PC-3 (cell line): ENCODE results near the gene ERMARD. TPM values are rescaled to one million over a fixed set of nuclear protein-coding genes. Genes with fewer than 3 reads are reported as not detected.

Source experiments
- ATAC-seq: fragments of 200-7000 bp; cut with Tn5 transposase; 2 replicates; pipeline ENCODE4 v1.9.1; 2020; ENCODE audit warnings: mild to moderate bottlenecking, moderate library complexity
- BruUV-seq: library from RNA; stranded (reverse); fragments of 400-500 nt; replicated peaks from 2 replicates; lab custom pipeline; 2021; lab: Mats Ljungman, UMichigan
- CTCF ChIA-PET: fragments of 300-600 bp; sonication (Branson Sonifier 250); formaldehyde crosslinking; loops from one replicate; lab custom pipeline; 2022; ENCODE audit warnings: antibody characterized with exemption; lab: Charles Lee
- POLR2A ChIA-PET: fragments of 300-600 bp; sonication (Branson Sonifier 250); formaldehyde crosslinking; loops from one replicate; lab custom pipeline; 2022; ENCODE audit warnings: antibody characterized with exemption; ENCODE audit not compliant: unreplicated experiment; lab: Charles Lee
- DNase-seq: peaks from one replicate; pipeline ENCODE4 v3.0.0-alpha.2; 2015
- H2AFZ ChIP-seq: fragments of 300-600 bp; sonication (generic); 2 replicates; pipeline ENCODE4 v1.6.0; 2016; ENCODE audit warnings: antibody characterized with exemption, low read length
- H3F3A ChIP-seq: fragments of 300-600 bp; sonication (generic); one replicate; pipeline ENCODE4 v1.6.0; 2017; ENCODE audit warnings: antibody characterized with exemption, low read length, control low read depth, mild to moderate bottlenecking; ENCODE audit not compliant: unreplicated experiment
- H3K27ac ChIP-seq: fragments of 300-600 bp; sonication (generic); 2 replicates; pipeline ENCODE4 v1.5.1; 2016; ENCODE audit warnings: mild to moderate bottlenecking, low read length
- H3K27me3 ChIP-seq: fragments of 300-600 bp; sonication (generic); 2 replicates; pipeline ENCODE4 v1.6.1; 2016; ENCODE audit warnings: low read length, mixed read lengths
- H3K36me3 ChIP-seq: fragments of 300-600 bp; sonication (generic); 2 replicates; pipeline ENCODE4 v1.6.1; 2016; ENCODE audit warnings: low read depth, mixed run types, low read length, mixed read lengths
- H3K4me1 ChIP-seq: fragments of 300-600 bp; sonication (generic); 2 replicates; pipeline ENCODE4 v1.5.1; 2016; ENCODE audit warnings: low read length; ENCODE audit not compliant: insufficient read depth
- H3K4me2 ChIP-seq: fragments of 300-600 bp; sonication (generic); 2 replicates; pipeline ENCODE4 v1.6.0; 2016; ENCODE audit warnings: low read length
- H3K4me3 ChIP-seq: fragments of 300-600 bp; sonication (generic); 2 replicates; pipeline ENCODE4 v1.5.1; 2016; ENCODE audit warnings: mild to moderate bottlenecking, low read length, mixed read lengths
- H3K79me2 ChIP-seq: fragments of 300-600 bp; sonication (generic); 2 replicates; pipeline ENCODE4 v1.6.1; 2017; ENCODE audit warnings: low read length, mixed read lengths
- H3K9ac ChIP-seq: fragments of 300-600 bp; sonication (generic); 2 replicates; pipeline ENCODE4 v1.6.0; 2016; ENCODE audit warnings: mild to moderate bottlenecking, low read length
- H3K9me2 ChIP-seq: fragments of 300-600 bp; sonication (generic); replicated peaks from 2 replicates; pipeline ENCODE4 v1.6.1; 2016; ENCODE audit warnings: mixed run types, low read length, mixed read lengths
- H3K9me3 ChIP-seq: fragments of 300-600 bp; sonication (generic); 2 replicates; pipeline ENCODE4 v1.6.1; 2016; ENCODE audit warnings: low read length, mixed read lengths
- H4K20me1 ChIP-seq: fragments of 300-600 bp; sonication (generic); 2 replicates; pipeline ENCODE4 v1.6.1; 2016; ENCODE audit warnings: low read length, mixed read lengths
- EZH2 ChIP-seq: fragments of 300-600 bp; sonication (generic); IDR thresholded peaks from one replicate; pipeline ENCODE4 v1.6.1; 2017; ENCODE audit warnings: antibody characterized with exemption, mild to moderate bottlenecking, low read length; ENCODE audit not compliant: unreplicated experiment
- EZH2phosphoT487 ChIP-seq: fragments of 300-600 bp; sonication (generic); IDR thresholded peaks from 2 replicates; pipeline ENCODE4 v1.6.1; 2018; ENCODE audit warnings: mild to moderate bottlenecking, antibody characterized with exemption, low read length, borderline replicate concordance
- intact Hi-C: fragments of 100-400 bp; cut with micrococcal nuclease; formaldehyde crosslinking; loops from 2 replicates; pipeline ENCODE4 v1.9.0; 2023
- total RNA-seq: library from RNA; depleted of rRNA; stranded (reverse); fragments of >200 nt; gene quantifications from 2 replicates; pipeline ENCODE4 v1.2.3, GENCODE V29; 2014
- TF ChIP-seq, protein P1 (sequence below): fragments of 300-600 bp; sonication (generic); conservative IDR thresholded peaks from 2 replicates; pipeline ENCODE4 v1.5.1; 2017; ENCODE audit warnings: antibody characterized with exemption, low read depth, mild to moderate bottlenecking, low read length

ERMARD gene
- total RNA-seq, 1 experiment from 2014 or later, result 16.3 TPM

GRCh38 chr6:169824021-169824420 is 72.6 kb downstream of the ERMARD start:
- Histone ChIP-seq H3K79me2 (no peaks in the 10 kb centered on the region), H3K4me1 (no peaks in the 10 kb centered on the region), H3K9me2 (no peaks in the 10 kb centered on the region), H3K9me3 (no peaks in the 10 kb centered on the region), H3K9ac (no peak overlapping the region), H3K27ac (no peak overlapping the region), H3F3A (no peaks in the 10 kb centered on the region), H3K36me3 (no peaks in the 10 kb centered on the region), H3K27me3 (no peaks in the 10 kb centered on the region), H3K4me2 (no peak overlapping the region), H2AFZ (no peak overlapping the region), H4K20me1 (no peaks in the 10 kb centered on the region), H3K4me3 (no peak overlapping the region)
- CTCF ChIA-PET, result no interaction called here
- POLR2A ChIA-PET, result no interaction called here
- ATAC-seq (no peak), DNase-seq (no peak)
- no TSS peak for BruUV-seq
- intact Hi-C loops, result no loop called here
- TF ChIP-seq, protein P1, sequence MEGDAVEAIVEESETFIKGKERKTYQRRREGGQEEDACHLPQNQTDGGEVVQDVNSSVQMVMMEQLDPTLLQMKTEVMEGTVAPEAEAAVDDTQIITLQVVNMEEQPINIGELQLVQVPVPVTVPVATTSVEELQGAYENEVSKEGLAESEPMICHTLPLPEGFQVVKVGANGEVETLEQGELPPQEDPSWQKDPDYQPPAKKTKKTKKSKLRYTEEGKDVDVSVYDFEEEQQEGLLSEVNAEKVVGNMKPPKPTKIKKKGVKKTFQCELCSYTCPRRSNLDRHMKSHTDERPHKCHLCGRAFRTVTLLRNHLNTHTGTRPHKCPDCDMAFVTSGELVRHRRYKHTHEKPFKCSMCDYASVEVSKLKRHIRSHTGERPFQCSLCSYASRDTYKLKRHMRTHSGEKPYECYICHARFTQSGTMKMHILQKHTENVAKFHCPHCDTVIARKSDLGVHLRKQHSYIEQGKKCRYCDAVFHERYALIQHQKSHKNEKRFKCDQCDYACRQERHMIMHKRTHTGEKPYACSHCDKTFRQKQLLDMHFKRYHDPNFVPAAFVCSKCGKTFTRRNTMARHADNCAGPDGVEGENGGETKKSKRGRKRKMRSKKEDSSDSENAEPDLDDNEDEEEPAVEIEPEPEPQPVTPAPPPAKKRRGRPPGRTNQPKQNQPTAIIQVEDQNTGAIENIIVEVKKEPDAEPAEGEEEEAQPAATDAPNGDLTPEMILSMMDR, result no peak
- no peak for TF ChIP-seq EZH2phosphoT487
- TF ChIP-seq EZH2, result no peak

GRCh38 chr6:169824848-169825557 is 73.6 kb downstream of the ERMARD start:
- TF ChIP-seq EZH2phosphoT487, result no peak
- TF ChIP-seq, protein P1, result no peak
- TF ChIP-seq EZH2, result no peak
- ATAC-seq, result no peak

GRCh38 chr6:169825558-169826225 is 74.3 kb downstream of the ERMARD start:
- ChIA-PET POLR2A (no interaction called here), CTCF (no interaction called here)
- BruUV-seq, result no TSS peak
- DNase-seq (no peak), ATAC-seq (no peak)
- Histone ChIP-seq H3K4me1 (no peaks in the 10 kb centered on the region), H3F3A (no peaks in the 10 kb centered on the region), H3K36me3 (no peaks in the 10 kb centered on the region), H4K20me1 (no peaks in the 10 kb centered on the region), H3K9me2 (no peaks in the 10 kb centered on the region), H3K9me3 (no peaks in the 10 kb centered on the region), H2AFZ (no peak overlapping the region), H3K4me3 (no peak overlapping the region), H3K79me2 (no peaks in the 10 kb centered on the region), H3K27ac (no peak overlapping the region), H3K4me2 (no peak overlapping the region), H3K27me3 (no peaks in the 10 kb centered on the region), H3K9ac (no peak overlapping the region)
- TF ChIP-seq EZH2 (no peak), EZH2phosphoT487 (no peak)
- TF ChIP-seq, protein P1, result no peak
- intact Hi-C loops, result no loop called here

More at GRCh38 chr6:169824848-169825557, 73.6 kb downstream of the ERMARD start:
- Histone ChIP-seq H4K20me1 (no peaks in the 10 kb centered on the region), H3F3A (no peaks in the 10 kb centered on the region), H3K79me2 (no peaks in the 10 kb centered on the region), H3K9me3 (no peaks in the 10 kb centered on the region), H3K9ac (no peak overlapping the region), H3K4me3 (no peak overlapping the region), H3K36me3 (no peaks in the 10 kb centered on the region), H3K27me3 (no peaks in the 10 kb centered on the region), H3K27ac (no peak overlapping the region), H3K4me2 (no peak overlapping the region), H3K4me1 (no peaks in the 10 kb centered on the region), H2AFZ (no peak overlapping the region), H3K9me2 (no peaks in the 10 kb centered on the region)
- ChIA-PET CTCF (no interaction called here), POLR2A (no interaction called here)
- no TSS peak for BruUV-seq
- DNase-seq, result no peak
- intact Hi-C loops, result no loop called here
